ENCODE measurements around the gene ASGR2. TPM values are rescaled to one million over a fixed set of nuclear protein-coding genes. Genes with fewer than 3 reads are reported as not detected.
A peak's percentile ranks its signal among the peaks of the same experiment; 100 is the strongest.

ASGR2 gene
- total RNA-seq, 1 donor from 2014 or later, result 1.3 TPM

GRCh38 chr17:7072406-7072805, 42.2 kb downstream of the ASGR2 start:
- no peak for ATAC-seq
- intact Hi-C loops (cut with DNase I), result no loop called here
- H3K4me1 ChIP-seq, result no peaks in the 10 kb centered on the region

DNA sequence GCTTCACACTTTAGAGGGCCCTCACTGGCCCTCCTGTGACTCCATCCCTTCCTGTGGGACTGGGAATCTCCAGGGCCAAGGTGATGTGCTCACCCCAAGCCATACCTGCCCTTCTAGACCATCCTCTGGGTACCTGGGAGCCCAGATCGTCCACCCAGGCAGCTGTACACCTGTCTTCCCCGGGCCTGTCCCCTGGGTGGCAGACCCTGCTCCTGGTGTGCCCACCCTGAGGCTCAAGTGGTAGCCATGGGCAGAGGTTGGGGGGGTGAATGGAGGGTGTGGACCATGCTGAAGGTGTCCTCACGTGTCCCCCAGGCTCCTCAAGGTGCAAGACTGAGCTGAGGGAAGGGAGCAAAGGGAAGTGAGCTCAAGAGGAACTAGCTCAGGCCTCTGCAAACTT, 43.9 kb downstream of the ASGR2 start:
- no peak overlapping the region for H3K4me3 ChIP-seq
- H3K27ac ChIP-seq, result no peak overlapping the region
- no peaks in the 10 kb centered on the region for H3K27me3 ChIP-seq (ENCODE audit: low read depth)
- peaks cover 5% of the 10 kb centered on the region for H3K9me3 ChIP-seq
- no peaks in the 10 kb centered on the region for H3K4me1 ChIP-seq
- peak in 1 of 2 donors; percentile 25 for ATAC-seq
- DNase-seq, result no peak
- H3K36me3 ChIP-seq, result no peaks in the 10 kb centered on the region
- intact Hi-C loops (cut with DNase I), result no loop called here
- TF ChIP-seq, protein P1, sequence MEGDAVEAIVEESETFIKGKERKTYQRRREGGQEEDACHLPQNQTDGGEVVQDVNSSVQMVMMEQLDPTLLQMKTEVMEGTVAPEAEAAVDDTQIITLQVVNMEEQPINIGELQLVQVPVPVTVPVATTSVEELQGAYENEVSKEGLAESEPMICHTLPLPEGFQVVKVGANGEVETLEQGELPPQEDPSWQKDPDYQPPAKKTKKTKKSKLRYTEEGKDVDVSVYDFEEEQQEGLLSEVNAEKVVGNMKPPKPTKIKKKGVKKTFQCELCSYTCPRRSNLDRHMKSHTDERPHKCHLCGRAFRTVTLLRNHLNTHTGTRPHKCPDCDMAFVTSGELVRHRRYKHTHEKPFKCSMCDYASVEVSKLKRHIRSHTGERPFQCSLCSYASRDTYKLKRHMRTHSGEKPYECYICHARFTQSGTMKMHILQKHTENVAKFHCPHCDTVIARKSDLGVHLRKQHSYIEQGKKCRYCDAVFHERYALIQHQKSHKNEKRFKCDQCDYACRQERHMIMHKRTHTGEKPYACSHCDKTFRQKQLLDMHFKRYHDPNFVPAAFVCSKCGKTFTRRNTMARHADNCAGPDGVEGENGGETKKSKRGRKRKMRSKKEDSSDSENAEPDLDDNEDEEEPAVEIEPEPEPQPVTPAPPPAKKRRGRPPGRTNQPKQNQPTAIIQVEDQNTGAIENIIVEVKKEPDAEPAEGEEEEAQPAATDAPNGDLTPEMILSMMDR (IDR thresholded peaks at IDR 0.05), result no peak

More at GRCh38 chr17:7072406-7072805, 42.2 kb downstream of the ASGR2 start:
- no peak overlapping the region for H3K27ac ChIP-seq
- H3K27me3 ChIP-seq (ENCODE audit: low read depth), result no peaks in the 10 kb centered on the region
- DNase-seq, result no peak
- H3K4me3 ChIP-seq, result no peak overlapping the region
- peaks cover 5% of the 10 kb centered on the region for H3K9me3 ChIP-seq
- H3K36me3 ChIP-seq, result no peaks in the 10 kb centered on the region
- TF ChIP-seq, protein P1 (IDR thresholded peaks at IDR 0.05), result no peak

GRCh38 chr17:7068268-7068667, 46.4 kb downstream of the ASGR2 start:
- no peaks in the 10 kb centered on the region for H3K36me3 ChIP-seq

DNA sequence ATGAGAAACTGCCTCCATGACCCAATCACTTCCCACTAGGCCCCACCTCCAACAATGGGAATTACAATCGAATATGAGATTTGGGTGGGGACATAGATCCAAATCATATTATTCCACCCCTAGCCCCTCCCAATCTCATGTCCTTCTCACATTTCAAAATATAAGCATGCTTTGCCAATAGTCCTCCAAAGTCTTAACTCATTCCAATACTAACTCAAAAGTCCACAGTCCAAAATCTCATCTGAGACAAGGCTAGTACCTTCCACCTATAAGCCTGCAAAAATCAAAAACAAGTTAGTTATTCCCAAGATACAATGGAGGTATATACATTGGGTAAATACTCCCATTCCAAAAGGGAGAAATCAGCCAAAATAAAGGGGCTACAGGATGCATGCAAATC, 47.4 kb downstream of the ASGR2 start:
- DNase-seq (no peak), ATAC-seq (no peak)
- TF ChIP-seq, protein P1 (IDR thresholded peaks at IDR 0.05), result no peak
- no peaks in the 10 kb centered on the region for H3K36me3 ChIP-seq
- intact Hi-C loops (cut with DNase I), result no loop called here
- H3K27me3 ChIP-seq (ENCODE audit: low read depth), result no peaks in the 10 kb centered on the region
- no peak overlapping the region for H3K4me3 ChIP-seq
- H3K9me3 ChIP-seq, result peaks cover 5% of the 10 kb centered on the region
- no peaks in the 10 kb centered on the region for H3K4me1 ChIP-seq
- no peak overlapping the region for H3K27ac ChIP-seq

More at GRCh38 chr17:7068268-7068667, 46.4 kb downstream of the ASGR2 start:
- no peaks in the 10 kb centered on the region for H3K4me1 ChIP-seq
- TF ChIP-seq, protein P1 (IDR thresholded peaks at IDR 0.05), result no peak
- no peak for ATAC-seq
- H3K27me3 ChIP-seq (ENCODE audit: low read depth), result no peaks in the 10 kb centered on the region
- peaks cover 5% of the 10 kb centered on the region for H3K9me3 ChIP-seq
- DNase-seq, result no peak
- no peak overlapping the region for H3K4me3 ChIP-seq
- no peak overlapping the region for H3K27ac ChIP-seq
- intact Hi-C loops (cut with DNase I), result no loop called here

DNA sequence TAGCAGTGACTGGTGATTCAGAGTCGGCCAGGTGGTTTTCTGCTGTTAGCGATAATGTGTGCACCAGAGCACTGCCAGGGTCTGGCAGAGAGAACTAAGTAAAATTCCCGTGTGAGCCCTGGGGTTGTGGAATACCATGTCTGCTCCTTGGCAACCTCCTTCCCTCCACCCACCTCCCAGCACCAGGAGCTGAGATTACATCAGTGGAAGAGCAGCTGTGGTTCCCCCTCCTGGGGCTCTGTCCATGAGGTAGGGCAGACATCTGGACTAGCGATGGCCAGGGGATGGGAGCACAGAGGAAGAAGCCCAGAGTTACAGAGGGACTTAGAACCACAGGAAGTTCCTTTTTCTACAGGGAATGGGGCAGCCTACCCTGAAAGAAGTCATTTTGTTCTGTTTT, 50.4 kb downstream of the ASGR2 start:
- intact Hi-C loops (cut with DNase I), result no loop called here
- TF ChIP-seq, protein P1 (IDR thresholded peaks at IDR 0.05), result no peak
- DNase-seq (no peak), ATAC-seq (no peak)
- Histone ChIP-seq H3K4me3 (no peak overlapping the region), H3K27ac (no peak overlapping the region), H3K4me1 (no peaks in the 10 kb centered on the region), H3K27me3 (ENCODE audit: low read depth) (no peaks in the 10 kb centered on the region), H3K36me3 (no peaks in the 10 kb centered on the region), H3K9me3 (peaks cover 5% of the 10 kb centered on the region)
